Neural progenitor cell (in vitro differentiated cells): ENCODE data around the gene WAS. TPM values are rescaled to one million over a fixed set of nuclear protein-coding genes. Genes with fewer than 3 reads are reported as not detected.

Source experiments
- DNase-seq: peaks from one replicate; pipeline ENCODE4 v3.0.0-alpha.2; 2016; ENCODE audit warnings: low spot score
- H2AFZ ChIP-seq: fragments of 200-600 bp; sonication (generic); replicated peaks from 2 replicates; pipeline ENCODE4 v1.6.1; 2016; ENCODE audit warnings: antibody characterized with exemption
- H3F3A ChIP-seq: fragments of 200-600 bp; sonication (generic); 2 replicates; pipeline ENCODE4 v1.6.1; 2016; ENCODE audit warnings: antibody characterized with exemption, low read depth
- H3K27ac ChIP-seq: fragments of 200-600 bp; sonication (generic); 2 replicates; pipeline ENCODE4 v1.5.1; 2016; ENCODE audit warnings: mild to moderate bottlenecking
- H3K27me3 ChIP-seq: fragments of 200-600 bp; sonication (generic); 2 replicates; pipeline ENCODE4 v1.6.1; 2016; ENCODE audit warnings: mild to moderate bottlenecking, moderate library complexity
- H3K36me3 ChIP-seq: fragments of 200-600 bp; sonication (generic); 2 replicates; pipeline ENCODE4 v1.5.1; 2016
- H3K4me1 ChIP-seq: fragments of 200-600 bp; sonication (generic); 2 replicates; pipeline ENCODE4 v1.6.1; 2016; ENCODE audit warnings: mixed run types
- H3K4me2 ChIP-seq: fragments of 200-600 bp; sonication (generic); 2 replicates; pipeline ENCODE4 v1.6.1; 2016
- H3K4me3 ChIP-seq: fragments of 200-600 bp; sonication (generic); 2 replicates; pipeline ENCODE4 v1.5.1; 2016
- H3K79me2 ChIP-seq: fragments of 200-600 bp; sonication (generic); 2 replicates; pipeline ENCODE4 v1.6.1; 2016; ENCODE audit warnings: low read depth
- H3K9ac ChIP-seq: fragments of 200-600 bp; sonication (generic); 2 replicates; pipeline ENCODE4 v1.6.1; 2016
- H3K9me3 ChIP-seq: fragments of 200-600 bp; sonication (generic); 2 replicates; pipeline ENCODE4 v1.5.1; 2016; ENCODE audit warnings: low read depth
- H4K20me1 ChIP-seq: fragments of 200-600 bp; sonication (generic); 2 replicates; pipeline ENCODE4 v1.6.1; 2016; ENCODE audit warnings: low read depth
- H3K27ac Mint-ChIP-seq: 3 replicates; pipeline ENCODE4 v1.8.0; 2021; ENCODE audit warnings: mixed read lengths
- H3K27me3 Mint-ChIP-seq: 2 replicates; pipeline ENCODE4 v1.8.0; 2022; ENCODE audit warnings: low read depth, mild to moderate bottlenecking, inconsistent platforms, moderate library complexity, mixed read lengths; ENCODE audit not compliant: insufficient read depth
- H3K36me3 Mint-ChIP-seq: 3 replicates; pipeline ENCODE4 v1.8.0; 2021; ENCODE audit warnings: mixed read lengths
- H3K4me1 Mint-ChIP-seq: 3 replicates; pipeline ENCODE4 v1.8.0; 2021; ENCODE audit warnings: mixed read lengths
- H3K4me3 Mint-ChIP-seq: 3 replicates; pipeline ENCODE4 v1.8.0; 2021; ENCODE audit warnings: mild to moderate bottlenecking, moderate library complexity, mixed read lengths
- H3K9me3 Mint-ChIP-seq: 3 replicates; pipeline ENCODE4 v1.8.0; 2020; ENCODE audit warnings: mixed read lengths
- EZH2 ChIP-seq: fragments of 200-600 bp; sonication (generic); IDR thresholded peaks from 2 replicates; pipeline ENCODE4 v1.6.1; 2017; ENCODE audit warnings: antibody characterized with exemption, mild to moderate bottlenecking, moderate library complexity
- EZH2phosphoT487 ChIP-seq: fragments of 200-600 bp; sonication (generic); IDR thresholded peaks from 2 replicates; pipeline ENCODE4 v1.6.1; 2017; ENCODE audit warnings: antibody characterized with exemption
- total RNA-seq: library from RNA; depleted of rRNA; stranded (reverse); fragments of >200 nt; gene quantifications from 2 replicates; pipeline ENCODE4 v1.2.3, GENCODE V29; 2015; ENCODE audit warnings: low replicate concordance
- TF ChIP-seq, protein P1 (sequence below): fragments of 200-600 bp; sonication (generic); IDR thresholded peaks from 2 replicates; pipeline ENCODE4 v1.5.1; 2017; ENCODE audit warnings: antibody characterized with exemption, mild to moderate bottlenecking

The WAS gene
- total RNA-seq, 1 donor from 2014 or later = not detected

DNA sequence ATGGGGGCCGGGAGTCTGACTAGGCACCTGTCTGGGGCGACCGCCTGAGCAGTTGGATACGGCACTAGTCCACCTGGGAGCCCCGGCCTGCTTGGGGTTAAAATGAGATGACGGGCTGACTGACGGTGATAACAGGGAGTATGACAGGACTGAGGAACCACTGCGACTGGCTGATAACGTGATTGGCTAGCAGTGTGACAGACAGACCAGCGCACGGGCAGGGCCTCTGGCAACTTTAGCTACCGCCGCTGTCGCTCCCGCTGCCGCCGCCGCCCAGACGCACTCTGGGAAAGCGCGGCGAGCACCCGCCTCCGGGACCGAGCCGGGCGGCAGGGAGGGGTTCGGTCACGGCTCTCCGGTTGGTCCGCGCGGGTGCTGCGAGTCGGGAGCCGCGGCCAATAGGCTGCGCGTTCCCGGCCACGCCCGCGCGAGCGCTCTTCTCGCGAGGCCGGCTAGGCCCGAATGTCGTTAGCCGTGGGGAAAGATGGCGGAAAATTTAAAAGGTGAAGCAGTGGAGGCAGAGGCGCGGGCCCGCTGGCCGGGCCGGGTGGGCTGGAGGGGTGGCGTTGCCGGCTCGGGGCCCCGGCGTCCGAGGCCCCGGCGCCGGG lies 12.8 kb downstream of the WAS start, which contains the start of gene SUV39H1:
TSS of gene SUV39H1 (plus strand) at position 434 of the 608 bp plus-strand sequence. CDS start at position 485, 51 bp downstream.
- Histone ChIP-seq H3K27me3 (peaks cover 5% of the 10 kb centered on the region), H3K27ac (peak within 1 kb of the TSS; percentile 98), H2AFZ (no peak within 1 kb of the TSS), H4K20me1 (no peaks in the 10 kb centered on the region), H3K4me1 (peaks cover 17% of the 10 kb centered on the region), H3K9me3 (no peaks in the 10 kb centered on the region), H3F3A (peaks cover 27% of the 10 kb centered on the region), H3K4me3 (peak within 1 kb of the TSS; percentile 80), H3K79me2 (peaks cover 29% of the 10 kb centered on the region), H3K36me3 (no peaks in the 10 kb centered on the region), H3K4me2 (peak within 1 kb of the TSS; percentile 79), H3K9ac (peak within 1 kb of the TSS; percentile 89)
- Mint-ChIP-seq H3K36me3 (peaks cover 3% of the 10 kb centered on the region), H3K9me3 (peaks cover 19% of the 10 kb centered on the region), H3K4me1 (peaks cover 18% of the 10 kb centered on the region), H3K27ac (peak within 1 kb of the TSS; percentile 87), H3K27me3 (peaks cover 7% of the 10 kb centered on the region), H3K4me3 (peak within 1 kb of the TSS; percentile 94)
- DNase-seq = peak; percentile 94
- TF ChIP-seq, protein P1, sequence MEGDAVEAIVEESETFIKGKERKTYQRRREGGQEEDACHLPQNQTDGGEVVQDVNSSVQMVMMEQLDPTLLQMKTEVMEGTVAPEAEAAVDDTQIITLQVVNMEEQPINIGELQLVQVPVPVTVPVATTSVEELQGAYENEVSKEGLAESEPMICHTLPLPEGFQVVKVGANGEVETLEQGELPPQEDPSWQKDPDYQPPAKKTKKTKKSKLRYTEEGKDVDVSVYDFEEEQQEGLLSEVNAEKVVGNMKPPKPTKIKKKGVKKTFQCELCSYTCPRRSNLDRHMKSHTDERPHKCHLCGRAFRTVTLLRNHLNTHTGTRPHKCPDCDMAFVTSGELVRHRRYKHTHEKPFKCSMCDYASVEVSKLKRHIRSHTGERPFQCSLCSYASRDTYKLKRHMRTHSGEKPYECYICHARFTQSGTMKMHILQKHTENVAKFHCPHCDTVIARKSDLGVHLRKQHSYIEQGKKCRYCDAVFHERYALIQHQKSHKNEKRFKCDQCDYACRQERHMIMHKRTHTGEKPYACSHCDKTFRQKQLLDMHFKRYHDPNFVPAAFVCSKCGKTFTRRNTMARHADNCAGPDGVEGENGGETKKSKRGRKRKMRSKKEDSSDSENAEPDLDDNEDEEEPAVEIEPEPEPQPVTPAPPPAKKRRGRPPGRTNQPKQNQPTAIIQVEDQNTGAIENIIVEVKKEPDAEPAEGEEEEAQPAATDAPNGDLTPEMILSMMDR = no peak
- no peak for TF ChIP-seq EZH2phosphoT487
- no peak for TF ChIP-seq EZH2

DNA sequence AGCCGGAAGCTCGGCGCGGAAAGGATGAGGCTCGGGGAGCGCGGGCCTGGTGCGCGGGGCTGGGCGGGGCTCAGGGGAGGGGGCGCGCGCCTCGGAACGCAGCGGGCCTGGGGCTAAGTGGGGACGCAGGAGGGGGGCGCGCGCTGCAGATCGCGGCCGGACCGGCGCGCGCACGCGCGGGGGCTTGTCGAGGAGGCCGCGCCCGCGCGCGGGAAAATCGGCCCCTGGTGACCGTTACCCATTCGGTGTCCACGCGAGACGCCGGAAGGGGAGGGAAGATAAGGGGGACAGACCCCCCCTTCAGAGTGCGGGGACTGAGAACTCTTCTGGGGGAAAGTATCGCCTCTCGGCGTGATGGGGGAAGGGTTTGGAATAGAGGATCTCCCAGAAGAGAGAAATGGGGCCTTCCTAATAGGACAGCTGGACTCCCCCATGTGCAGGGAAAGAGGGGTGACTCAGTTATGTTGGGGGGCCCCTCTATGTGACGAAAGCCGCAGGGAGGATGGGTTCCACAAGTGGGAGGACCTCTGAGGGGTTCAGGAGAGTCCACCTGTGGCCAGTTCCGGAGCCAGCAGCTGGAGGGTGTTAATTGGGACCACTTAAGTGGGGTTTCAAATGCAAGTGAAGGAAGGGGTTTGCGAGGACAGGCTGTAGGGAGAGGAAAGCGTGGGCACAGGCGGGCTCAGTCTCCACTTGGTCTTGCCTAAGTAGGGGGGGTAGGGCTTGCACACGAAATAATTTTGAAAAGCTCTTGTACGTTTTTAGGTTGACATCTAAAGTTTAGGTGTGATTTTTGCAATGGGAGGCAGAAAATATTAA lies 13.5 kb downstream of the WAS start:
- H3F3A ChIP-seq = peaks cover 27% of the 10 kb centered on the region
- DNase-seq = peak; percentile 77
- peaks cover 5% of the 10 kb centered on the region for H3K27me3 Mint-ChIP-seq
- no peaks in the 10 kb centered on the region for H3K9me3 ChIP-seq
- H3K27me3 ChIP-seq = peaks cover 5% of the 10 kb centered on the region
- H3K9me3 Mint-ChIP-seq = peaks cover 17% of the 10 kb centered on the region
- peak overlapping the region; percentile 80 for H3K4me3 ChIP-seq
- peak overlapping the region; percentile 89 for H3K9ac ChIP-seq
- peaks cover 18% of the 10 kb centered on the region for H3K4me1 Mint-ChIP-seq
- no peaks in the 10 kb centered on the region for H4K20me1 ChIP-seq
- peaks cover 29% of the 10 kb centered on the region for H3K79me2 ChIP-seq
- peak overlapping the region; percentile 79 for H3K4me2 ChIP-seq
- H3K27ac Mint-ChIP-seq = peak overlapping the region; percentile 19
- H3K4me1 ChIP-seq = peaks cover 17% of the 10 kb centered on the region
- no peaks in the 10 kb centered on the region for H3K36me3 ChIP-seq
- TF ChIP-seq EZH2phosphoT487 (no peak), EZH2 (no peak)
- H3K36me3 Mint-ChIP-seq = peaks cover 3% of the 10 kb centered on the region
- H3K27ac ChIP-seq = peak overlapping the region; percentile 98
- no peak overlapping the region for H2AFZ ChIP-seq
- peak overlapping the region; percentile 87 for H3K4me3 Mint-ChIP-seq

DNA sequence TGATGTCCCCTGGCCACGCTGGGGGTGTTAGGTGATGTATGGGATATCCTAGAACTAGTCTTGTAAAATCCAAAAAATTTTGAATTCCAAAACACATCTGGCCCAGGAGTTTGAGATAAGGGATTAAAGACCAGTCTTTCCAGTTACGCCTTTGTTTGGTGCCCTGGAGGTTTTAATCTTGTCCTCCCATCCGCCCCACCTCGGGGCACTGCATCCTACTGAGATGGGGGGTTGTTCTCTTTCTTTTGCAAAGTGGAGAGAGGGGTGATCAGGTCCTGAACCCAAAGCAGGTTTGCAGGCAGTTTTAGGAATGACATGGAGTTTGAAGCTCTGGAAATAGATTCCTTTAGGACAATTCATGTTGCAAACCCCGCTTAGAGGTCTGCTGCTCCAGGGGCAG lies 14.7 kb downstream of the WAS start:
- TF ChIP-seq, protein P1 = no peak
- TF ChIP-seq EZH2phosphoT487 = no peak
- no peak for TF ChIP-seq EZH2
- H3K27me3 ChIP-seq = peaks cover 5% of the 10 kb centered on the region
- H2AFZ ChIP-seq = no peak overlapping the region
- no peak overlapping the region for H3K27ac ChIP-seq
- H3K36me3 ChIP-seq = no peaks in the 10 kb centered on the region
- no peaks in the 10 kb centered on the region for H4K20me1 ChIP-seq
- H3K4me2 ChIP-seq = peak overlapping the region; percentile 79
- H3K27me3 Mint-ChIP-seq = peaks cover 4% of the 10 kb centered on the region
- peaks cover 15% of the 10 kb centered on the region for H3K9me3 Mint-ChIP-seq
- peak; percentile 25 for DNase-seq
- H3K79me2 ChIP-seq = peaks cover 29% of the 10 kb centered on the region
- no peaks in the 10 kb centered on the region for H3K9me3 ChIP-seq
- no peak overlapping the region for H3K27ac Mint-ChIP-seq
- no peak overlapping the region for H3K9ac ChIP-seq
- peaks cover 27% of the 10 kb centered on the region for H3F3A ChIP-seq
- peaks cover 18% of the 10 kb centered on the region for H3K4me1 Mint-ChIP-seq
- H3K4me3 ChIP-seq = peak overlapping the region; percentile 80
- peaks cover 17% of the 10 kb centered on the region for H3K4me1 ChIP-seq
- peaks cover 3% of the 10 kb centered on the region for H3K36me3 Mint-ChIP-seq
- peak overlapping the region; percentile 87 for H3K4me3 Mint-ChIP-seq
